HG02759 (cell line): Measurements from ENCODE around the gene FUBP1.
"Not testable (repeated sequence)": the region's sequence is repeated elsewhere in the genome, so short reads cannot be mapped to it uniquely, and the experiment has no call there.

Experiments
- ATAC-seq: cut with Tn5 transposase; IDR thresholded peaks from one replicate; pipeline ENCODE4 v1.9.1; 2021; ENCODE audit warnings: mild to moderate bottlenecking, moderate library complexity; ENCODE audit not compliant: unreplicated experiment

Gene FUBP1

DNA sequence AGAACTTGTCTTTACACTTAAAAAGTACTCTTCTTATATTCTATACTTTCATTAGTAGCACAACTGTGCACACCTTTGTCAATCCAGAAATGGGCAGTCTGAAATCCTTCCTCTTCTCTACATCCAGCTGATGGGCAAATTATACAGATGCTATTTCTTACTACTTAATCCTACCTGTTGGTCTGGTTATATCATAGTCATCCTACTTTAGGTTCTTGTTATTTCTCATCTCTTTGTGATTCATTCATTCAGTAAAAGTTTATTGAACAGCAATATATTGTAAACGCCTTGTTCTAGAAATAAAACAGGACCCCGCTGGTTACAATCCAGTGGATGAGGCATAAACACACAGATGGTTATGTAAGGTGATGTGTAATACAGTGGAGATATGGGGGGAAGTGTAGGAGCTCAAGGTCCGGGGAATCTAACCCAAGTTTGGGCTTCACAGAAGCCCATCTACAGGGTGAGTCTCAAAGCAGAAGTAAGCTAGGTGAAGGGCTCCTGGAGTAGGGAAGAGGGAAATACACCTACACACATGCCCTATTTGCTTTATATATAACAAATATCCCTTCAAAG lies 11.8 kb upstream of the FUBP1 start:
- ATAC-seq: no peak

GRCh38 chr1:77989744-77990143 lies 10.9 kb upstream of the FUBP1 start:
- ATAC-seq: no peak

DNA sequence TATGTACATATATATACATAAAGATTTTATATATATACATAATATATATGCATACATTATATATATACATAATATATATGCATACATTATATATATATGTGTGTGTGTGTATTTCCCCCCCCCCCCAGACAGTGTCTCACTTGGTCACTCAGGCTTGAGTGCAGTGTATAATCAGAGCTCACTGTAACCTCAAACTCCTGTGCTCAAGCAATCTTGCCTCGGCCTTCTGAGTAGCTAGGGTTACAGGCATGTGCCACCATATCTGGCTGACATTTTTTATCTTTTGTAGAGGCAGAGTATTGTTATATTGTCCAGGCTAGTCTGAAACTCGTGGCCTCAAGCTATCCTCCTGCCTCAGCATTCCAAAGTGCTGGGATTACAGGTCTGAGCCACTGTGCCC lies 9.0 kb upstream of the FUBP1 start:
- ATAC-seq: no peak

- no peak for ATAC-seq
Measured at GRCh38 chr1:77986810-77987209, 7.9 kb upstream of the FUBP1 start.

DNA sequence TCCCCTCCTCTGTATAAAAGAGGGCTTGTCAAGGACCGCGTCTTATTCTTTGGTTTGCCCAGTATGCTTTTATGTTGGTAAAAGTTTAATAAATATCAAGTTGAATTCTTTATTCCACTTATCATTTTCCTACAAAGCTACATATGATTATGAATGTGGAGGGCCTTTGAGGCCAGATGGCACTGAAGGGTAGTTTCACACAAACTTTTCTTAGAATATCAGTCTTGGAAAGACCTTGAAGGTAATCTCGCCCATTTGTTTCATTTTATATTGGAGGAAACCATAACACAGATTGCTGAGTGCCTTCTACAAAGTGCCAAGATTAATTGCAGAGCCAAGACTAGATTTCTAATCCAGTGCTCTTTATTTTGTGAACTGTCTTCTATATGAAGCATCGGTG lies 5.8 kb upstream of the FUBP1 start:
- no peak for ATAC-seq

DNA sequence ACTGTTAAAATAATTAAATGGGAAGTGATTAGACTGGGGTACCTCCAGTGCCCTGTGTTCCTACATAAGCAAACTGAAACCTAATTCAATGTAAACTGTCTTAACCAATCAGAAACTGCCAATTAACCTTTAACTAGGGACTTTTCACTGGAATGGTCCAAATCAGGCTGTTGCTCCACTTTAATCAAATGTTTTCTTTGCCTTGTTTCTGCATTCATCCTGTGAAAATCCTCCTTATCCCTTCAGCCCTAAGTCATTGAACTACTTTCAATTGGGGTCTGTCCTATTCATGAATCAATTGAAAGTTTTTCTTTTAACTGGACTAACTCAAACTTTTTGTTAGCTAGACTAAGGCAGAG lies 5.1 kb upstream of the FUBP1 start:
- ATAC-seq: no peak

DNA sequence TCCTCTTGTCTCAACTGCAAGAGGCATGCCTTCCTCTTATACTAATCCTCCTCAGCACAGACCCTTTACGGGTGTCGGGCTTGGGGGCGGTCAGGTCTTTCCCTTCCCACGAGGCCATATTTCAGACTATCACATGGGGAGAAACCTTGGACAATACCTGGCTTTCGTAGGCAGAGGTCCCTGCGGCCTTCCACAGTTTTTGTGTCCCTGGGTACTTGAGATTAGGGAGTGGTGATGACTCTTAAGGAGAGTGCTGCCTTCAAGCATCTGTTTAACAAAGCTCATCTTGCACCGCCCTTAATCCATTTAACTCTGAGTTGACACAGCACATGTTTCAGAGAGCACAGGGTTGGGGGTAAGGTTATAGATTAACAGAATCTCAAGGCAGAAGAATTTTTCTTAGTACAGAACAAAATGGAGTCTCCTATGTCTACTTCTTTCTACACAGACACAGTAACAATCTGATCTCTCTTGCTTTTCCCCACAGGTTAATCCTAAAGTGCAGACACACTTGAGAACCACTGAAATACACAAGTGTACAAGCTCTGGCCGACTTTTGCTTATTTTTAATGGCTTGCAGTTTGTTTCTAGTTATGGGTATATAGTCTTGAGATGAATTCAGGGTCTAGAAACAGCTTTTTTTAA lies 4.6 kb upstream of the FUBP1 start:
- ATAC-seq: not testable (repeated sequence)

DNA sequence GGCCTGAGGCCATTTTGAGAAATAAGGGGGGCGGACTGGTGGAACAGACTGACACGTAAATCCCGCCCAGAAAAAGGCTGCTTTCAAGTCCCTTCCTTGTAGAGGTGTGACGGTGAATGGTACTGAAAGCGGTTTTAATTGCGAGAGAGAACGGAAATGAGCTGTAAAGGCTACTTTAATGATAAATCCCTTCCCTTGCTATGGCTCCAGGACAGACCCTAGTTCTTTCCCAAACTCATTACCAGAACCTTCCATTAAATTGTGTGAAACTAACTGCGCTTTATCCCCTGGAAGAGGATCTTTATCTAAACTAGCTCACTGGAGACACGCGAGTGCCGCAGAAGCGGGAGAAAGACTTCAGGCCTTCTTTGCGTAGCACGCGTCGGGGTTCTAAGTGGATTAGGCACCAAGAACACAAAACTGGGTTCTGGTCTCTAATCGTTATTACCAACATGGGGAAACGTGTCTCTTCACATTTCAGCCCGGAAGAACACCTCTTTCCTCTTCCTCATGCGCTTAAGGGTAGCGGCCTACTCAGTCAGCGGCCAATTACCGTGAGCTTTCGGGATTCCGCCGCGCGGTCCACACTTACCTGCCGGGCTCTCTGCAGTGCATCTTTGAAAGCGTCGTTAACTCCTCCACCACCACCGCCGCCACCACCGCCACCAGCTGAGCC lies 441 bp downstream of the FUBP1 start:
- peak; percentile 67 for ATAC-seq

- ATAC-seq: no peak
Measured at GRCh38 chr1:77977989-77978292, 931 bp downstream of the FUBP1 start.

DNA sequence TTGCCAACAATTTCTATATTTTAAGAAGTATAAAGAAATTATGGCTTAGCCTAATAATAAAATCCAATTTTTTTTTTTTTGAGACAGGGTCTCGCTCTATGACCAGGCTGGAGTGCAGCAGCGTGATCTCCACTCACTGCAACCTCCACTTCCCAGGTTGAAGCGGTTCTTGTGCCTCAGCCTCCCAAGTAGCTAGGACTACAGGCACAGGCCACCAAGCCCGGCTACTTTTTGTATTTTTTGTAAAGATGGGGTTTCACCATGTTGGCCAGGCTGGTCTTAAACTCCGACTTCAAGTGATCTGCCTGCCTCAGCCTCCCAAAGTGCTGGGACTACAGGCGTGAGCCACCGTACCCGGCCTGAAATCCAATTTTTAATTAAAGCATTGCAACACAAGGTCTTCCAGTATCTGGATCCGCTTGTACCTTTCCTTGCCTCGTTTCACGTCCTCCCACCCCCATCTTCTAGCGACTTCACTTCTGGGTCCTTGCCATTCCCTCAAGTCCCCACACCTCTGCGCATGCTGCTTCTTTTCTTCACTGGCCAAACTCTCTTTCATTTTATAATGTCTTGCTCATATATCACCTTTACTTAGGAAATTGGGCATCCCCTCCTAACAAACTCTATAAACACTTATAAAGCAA lies 2.3 kb downstream of the FUBP1 start:
- no peak for ATAC-seq

- ATAC-seq: no peak
Measured at GRCh38 chr1:77975907-77976306, 3.0 kb downstream of the FUBP1 start.

DNA sequence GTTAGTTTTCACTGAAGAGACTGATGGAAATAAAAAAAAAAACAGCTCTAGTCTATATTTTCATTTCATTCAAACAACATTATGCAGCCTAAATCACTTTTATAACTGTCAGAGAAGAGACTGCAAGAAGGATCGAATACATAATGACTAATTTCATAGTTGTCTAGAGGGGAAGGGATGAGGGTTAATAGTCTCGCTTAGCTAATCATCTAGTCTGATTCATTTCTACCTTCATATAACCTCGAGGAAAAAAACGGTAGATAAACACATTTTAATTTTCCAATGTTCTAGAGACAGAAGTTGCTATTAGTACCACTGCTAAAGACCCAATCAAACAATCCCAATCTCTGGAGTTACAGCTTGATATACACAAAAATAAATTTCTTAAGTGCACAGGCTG lies 3.5 kb downstream of the FUBP1 start:
- ATAC-seq: no peak

DNA sequence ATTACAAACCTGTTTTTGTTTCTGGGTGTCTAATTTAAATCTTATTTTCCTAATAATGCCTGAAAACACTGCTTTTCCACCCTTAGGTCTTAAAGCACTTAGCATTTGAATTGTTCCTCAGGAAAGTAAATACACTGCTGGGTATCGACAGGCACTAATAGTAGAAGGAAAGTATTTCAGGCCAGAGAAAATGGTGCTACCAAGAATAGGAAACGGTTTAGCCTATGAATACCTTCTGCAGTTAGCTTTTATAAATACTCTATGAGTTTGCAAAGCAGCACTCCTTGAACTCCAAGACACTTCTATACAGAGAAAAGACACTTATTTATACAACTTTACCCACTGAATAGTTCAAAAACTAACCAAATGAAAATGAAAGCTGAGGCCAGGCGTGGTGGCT lies 6.8 kb downstream of the FUBP1 start:
- no peak for ATAC-seq

DNA sequence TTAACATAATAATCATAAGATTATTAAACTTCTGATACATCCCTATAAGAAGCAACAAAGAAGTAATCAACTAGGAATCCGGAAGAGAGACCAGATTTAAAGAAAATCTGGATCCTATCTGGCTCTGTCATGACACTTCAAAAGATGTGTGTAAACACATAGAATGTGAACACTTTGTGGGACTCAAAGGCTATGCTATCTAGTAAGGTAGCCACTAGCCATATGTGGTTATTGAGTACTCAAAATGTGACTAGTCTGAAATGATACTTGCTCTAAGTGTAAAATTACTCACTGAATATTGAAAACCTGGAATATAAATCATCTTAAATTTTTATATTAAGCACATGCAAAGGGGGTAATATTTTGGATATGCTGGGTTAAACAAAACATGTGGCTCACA lies 8.7 kb downstream of the FUBP1 start:
- no peak for ATAC-seq

GRCh38 chr1:77966291-77966690 lies 12.6 kb downstream of the FUBP1 start:
- ATAC-seq: no peak

DNA sequence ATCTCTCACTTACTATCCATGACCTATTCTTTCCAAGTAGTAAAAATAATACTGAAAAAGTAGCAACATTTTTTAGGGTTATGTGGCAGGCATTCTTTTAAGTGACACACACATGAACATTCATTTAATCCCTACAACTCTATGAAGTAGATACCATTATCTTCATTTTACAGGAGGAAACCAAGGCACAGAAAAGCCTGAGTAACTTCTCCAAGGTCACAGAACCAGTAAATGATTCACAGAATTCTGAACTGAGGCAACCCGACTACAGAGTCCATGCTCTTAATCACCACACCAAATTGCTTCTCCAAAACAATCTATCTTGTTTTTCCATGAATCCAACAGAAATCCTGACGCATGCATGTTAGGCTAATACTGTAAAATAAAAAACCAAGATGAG lies 17.5 kb downstream of the FUBP1 start:
- no peak for ATAC-seq

- ATAC-seq: no peak
Measured at GRCh38 chr1:77958850-77959249, 20.0 kb downstream of the FUBP1 start.

DNA sequence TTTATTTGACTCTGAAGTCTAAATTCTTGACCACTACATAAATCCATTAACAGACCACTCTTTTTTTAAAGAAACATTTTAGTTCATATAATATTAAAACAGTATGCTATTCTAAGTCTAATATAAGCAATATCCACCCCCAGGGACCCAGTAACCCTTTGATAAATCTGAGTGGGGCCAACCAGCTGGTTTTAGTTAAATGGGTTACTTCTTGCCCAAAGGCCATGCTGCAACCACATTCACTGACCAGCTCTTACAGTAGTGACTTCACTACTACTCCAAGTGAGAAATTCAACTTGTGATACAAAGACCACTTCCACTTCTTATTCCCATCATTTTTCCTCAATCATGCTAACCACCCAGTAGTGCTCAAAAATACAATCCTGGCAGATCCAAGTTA lies 20.5 kb downstream of the FUBP1 start:
- ATAC-seq: no peak

- ATAC-seq: no peak
Measured at GRCh38 chr1:77956464-77956863, 22.4 kb downstream of the FUBP1 start.

- no peak for ATAC-seq
Measured at GRCh38 chr1:77955709-77956108, 23.2 kb downstream of the FUBP1 start.

DNA sequence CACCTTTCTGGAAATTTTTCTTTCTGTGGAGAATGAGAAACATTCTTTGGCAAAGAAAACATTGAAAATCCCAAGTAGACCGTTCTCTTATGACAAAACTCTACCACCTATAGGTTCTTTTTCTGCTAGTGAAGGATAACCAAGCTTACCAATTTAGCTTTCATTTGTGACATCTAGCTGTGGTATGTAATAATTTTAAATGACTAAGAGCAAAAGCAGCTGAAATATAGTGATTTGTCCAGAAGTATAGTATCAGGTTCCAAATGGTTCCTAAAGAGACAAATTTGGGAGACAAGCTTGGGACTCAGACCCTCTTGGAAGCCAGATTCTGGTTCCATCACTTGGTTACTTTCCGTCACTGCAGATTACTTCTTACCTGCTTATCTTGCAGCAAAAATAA lies 24.4 kb downstream of the FUBP1 start:
- no peak for ATAC-seq

DNA sequence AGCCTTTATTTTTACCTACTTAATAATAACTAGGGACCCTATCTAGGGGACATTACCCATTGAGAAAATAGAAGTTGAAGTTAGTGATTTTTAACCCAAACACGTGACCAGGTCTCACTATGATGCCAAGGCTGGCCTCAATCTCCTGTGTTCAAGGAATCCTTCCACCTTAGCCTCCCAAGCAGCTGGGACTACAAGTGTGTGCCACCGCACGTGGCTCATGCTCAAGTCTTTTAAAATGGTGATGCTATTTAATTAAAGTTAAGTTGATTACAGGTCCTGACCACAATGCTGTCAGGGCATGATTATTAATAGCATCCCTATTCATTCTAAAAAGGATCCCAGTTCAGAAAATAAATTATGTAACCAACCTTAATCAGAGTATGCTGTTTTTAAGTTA lies 25.0 kb downstream of the FUBP1 start:
- ATAC-seq: no peak
